Suppressor macrophage treated with lipopolysaccharide for 1 hour (primary cell): ENCODE data around the gene TRPV6.

Experiments
- DNase-seq, 3 donors: peaks; one replicate each; pipeline ENCODE4 v3.0.0-alpha.2; 2020 to 2022

Gene TRPV6

GRCh38 chr7:142882338-142882678, 3.2 kb downstream of the TRPV6 start:
- no peak for DNase-seq

DNA sequence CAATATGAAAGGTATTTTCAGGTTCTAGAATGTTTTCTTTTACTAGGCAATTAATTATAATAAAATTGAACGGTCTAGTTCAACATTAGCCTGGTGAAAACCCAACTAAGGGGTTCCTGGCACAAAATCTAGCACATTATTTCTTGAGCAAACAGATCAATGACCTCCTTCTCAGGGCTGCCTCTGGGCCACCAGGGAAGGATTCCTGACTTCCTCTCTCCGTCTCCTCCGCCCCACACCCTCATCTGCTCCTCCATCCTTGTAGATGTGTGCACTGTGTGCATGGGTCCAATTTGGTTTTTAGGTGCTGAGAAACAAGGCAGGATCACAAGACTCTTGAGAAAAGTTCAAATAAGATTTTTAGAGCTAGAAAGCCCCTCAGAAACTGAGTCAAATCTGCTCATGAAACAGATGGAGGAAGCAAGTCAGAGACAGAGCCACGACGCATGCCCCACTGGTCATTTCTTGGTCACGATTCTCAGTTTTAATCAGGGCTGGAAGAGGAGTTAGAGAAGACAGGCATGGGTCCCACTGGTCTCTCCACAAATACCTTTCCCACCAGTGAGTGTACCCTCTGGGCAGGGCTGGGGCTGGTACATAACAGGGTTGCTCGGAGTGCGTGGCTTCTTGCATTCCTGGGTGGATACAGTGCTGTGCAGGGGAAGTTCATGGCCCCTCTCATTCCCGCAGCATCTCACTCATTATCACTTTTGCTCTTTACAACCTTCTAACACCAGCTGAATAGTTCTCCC, 3.8 kb downstream of the TRPV6 start:
- DNase-seq = no peak

- peak; percentile 46 to 67 (median 66) for DNase-seq
Observed at GRCh38 chr7:142880876-142881505, 4.6 kb downstream of the TRPV6 start.

DNA sequence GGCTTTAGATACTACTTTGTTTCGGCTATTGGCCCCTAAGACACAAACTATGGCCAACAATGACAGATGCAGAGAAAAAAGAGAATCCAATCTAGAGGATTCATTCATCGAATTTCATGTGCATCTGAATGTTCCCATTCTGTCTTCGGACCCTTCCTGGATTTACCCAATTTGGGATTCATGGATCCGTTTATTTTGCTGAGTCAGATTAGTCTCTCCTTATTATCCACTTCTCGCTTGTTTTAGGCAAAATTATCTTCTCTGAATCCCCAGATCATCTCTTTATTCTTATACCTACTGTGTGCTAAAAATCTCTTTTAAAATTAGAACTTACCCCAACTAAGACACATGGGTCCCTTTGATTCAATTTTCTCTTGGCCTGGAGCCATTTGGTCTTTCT, 6.5 kb downstream of the TRPV6 start:
- DNase-seq = no peak

- DNase-seq = no peak
Observed at GRCh38 chr7:142878315-142878714, 7.2 kb downstream of the TRPV6 start.

DNA sequence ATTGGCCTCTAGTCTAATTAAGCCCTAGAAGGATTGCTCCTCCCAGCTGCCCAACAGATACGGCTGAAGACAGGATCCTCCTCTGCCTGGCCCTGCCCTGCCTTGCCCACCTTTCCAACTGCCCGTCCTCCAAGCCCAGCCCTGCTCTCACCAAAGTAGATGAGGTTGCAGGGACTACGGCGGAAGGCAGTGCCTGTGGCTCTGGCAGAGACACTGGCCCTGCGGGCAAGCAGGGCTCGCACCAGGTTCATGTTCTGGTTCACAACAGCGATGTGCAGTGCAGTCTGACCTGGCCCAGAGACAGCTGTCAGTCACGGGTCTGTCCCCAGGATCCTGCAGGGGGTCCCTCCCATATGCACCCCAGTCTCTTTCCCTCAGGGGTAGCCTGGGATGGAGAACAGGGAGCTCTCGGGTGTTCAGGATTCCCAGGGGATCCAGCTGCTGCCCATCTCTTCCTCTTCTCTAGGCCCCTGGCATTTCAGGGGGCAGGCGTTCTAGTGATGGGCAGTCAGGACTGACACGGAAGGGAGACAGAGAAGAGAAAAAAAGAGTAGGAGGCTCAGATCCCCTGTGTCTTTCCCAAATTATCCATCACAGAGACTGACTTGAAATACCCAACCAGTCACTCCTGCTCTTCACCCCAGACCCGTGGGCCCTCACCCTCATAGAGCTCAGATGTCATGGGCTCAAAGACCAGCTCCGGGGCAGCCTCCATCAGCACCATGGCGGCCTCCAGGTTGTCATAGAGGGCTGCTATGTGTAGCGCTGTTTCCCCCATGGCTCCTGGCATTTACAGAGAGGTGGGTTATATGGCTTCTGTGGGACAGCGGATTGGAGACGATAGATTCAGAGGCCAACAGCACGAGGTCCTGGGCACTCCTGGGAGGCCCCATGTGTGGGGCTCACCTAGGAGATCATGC, 8.3 kb downstream of the TRPV6 start:
- no peak for DNase-seq

DNA sequence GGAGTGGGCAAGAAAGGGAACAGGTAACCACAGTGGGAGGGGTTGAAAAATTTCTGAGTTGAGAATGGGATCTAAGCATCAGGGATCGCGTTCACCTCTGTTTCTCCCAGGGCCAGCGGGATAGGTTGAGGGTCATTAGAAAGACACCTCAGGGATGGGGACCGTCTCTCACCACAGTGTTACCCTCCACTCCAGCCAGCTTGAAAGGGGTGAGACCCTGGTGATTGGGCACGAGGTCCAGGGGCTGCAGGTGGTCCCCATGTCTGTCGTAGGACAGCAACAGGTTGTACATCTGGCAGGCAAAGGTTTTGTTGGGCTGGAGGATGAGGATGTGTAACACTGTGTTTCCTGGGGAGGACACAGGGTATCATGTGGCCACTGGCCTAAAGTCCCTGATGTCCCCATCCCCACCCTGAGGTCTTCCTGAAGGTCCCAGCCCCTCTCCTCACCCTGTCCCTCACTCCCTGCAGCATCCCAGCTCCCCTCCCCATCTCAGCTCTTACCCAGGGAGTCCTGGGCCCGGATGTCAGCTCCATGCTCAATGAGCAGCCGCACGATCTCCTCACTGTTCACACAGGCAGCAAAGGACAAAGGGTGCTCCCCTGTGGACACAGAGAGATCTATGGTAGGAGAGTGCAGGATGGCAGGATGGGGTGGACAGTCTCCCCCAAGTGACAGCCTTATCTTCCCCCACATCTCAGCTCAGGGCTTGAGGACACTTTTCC, 9.1 kb downstream of the TRPV6 start:
- no peak for DNase-seq

DNA sequence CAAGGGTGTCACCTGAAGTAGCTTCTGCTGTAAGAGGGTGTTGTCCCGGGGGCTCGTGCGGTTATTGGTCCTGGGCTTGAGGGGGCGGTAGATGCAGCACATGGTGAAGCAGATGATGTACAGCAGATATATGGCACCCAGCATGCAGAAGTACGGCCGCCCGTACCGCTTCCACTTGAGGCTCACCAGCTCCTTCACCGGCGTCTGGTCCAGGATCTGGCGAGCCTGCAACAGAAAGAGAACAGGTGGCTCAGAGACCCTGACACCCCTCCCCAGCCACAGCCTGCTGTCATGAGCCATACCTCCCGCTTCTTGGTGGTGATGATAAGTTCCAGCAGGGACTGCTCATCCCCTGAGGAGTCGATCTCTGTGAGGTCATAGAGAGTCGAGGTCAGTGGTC, 10.1 kb downstream of the TRPV6 start:
- DNase-seq = no peak

DNA sequence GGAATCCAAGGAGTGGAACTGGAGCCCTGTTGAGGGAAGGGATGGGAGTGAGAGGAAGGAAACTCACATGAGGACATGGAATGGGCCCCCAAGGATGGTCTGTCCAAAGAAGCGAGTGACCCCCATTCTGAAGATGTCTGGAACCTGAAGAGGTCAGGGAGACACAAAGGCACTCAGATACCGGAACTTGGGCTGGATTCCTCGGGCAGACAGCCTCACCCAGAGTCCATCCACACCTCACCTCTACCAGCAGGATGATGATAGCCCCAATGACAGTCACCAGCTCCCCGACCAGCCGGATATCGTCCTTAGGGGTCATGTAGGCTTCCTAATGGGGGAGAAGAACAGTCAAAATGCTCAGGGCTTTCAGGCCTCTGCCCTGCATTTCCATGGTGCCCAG, 10.7 kb downstream of the TRPV6 start:
- DNase-seq = no peak

- no peak for DNase-seq
Observed at GRCh38 chr7:142874409-142874808, 11.1 kb downstream of the TRPV6 start.

DNA sequence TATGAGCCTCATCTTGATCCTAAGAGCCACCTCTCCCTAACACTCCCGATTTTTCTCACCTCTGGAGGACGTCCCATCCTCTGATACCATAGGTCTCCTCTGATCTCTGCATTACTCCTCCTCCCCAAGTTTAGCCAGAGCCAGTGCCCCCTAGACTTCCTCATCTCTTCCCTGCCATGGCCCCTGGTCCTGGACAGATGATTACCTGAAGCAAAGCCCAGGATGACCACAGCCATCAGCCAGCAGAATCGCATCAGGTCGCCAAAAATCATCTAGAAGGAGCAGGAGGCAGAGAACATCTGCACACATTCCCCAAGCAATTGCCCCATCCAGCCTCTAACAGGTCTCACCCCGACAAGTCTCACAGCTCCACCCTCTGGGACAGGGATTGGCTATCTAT, 11.7 kb downstream of the TRPV6 start:
- DNase-seq = no peak

- peak; percentile 25 to 62 (median 46) for DNase-seq
Observed at GRCh38 chr7:142873281-142873784, 12.2 kb downstream of the TRPV6 start.

DNA sequence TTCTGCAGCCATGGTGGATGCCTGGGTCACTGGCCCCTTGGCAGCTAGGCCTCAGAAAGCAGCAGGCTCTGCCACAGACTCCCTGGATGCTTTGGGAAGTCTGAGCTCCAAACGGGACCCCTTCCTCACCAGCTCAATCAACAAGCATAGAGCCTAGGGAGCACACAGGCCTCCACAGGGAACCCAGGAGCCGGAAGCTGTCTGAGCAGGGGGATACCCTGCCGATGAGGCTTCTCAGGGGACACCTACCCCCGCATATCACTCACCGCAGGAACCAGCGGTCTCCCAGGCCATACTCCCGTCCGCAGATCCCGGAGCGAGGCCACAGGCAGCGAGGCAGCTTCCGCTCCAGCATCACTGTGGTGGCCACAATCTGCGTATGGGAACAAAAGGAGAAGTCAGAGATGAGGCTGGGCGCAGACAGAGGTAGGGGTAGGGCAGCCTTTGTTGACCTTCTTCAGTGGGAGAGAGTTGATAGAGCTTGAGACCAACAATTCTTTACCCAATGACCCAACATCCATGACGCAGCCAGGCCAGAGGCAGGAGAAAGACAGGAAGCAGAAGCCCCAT, 13.4 kb downstream of the TRPV6 start:
- DNase-seq = no peak

DNA sequence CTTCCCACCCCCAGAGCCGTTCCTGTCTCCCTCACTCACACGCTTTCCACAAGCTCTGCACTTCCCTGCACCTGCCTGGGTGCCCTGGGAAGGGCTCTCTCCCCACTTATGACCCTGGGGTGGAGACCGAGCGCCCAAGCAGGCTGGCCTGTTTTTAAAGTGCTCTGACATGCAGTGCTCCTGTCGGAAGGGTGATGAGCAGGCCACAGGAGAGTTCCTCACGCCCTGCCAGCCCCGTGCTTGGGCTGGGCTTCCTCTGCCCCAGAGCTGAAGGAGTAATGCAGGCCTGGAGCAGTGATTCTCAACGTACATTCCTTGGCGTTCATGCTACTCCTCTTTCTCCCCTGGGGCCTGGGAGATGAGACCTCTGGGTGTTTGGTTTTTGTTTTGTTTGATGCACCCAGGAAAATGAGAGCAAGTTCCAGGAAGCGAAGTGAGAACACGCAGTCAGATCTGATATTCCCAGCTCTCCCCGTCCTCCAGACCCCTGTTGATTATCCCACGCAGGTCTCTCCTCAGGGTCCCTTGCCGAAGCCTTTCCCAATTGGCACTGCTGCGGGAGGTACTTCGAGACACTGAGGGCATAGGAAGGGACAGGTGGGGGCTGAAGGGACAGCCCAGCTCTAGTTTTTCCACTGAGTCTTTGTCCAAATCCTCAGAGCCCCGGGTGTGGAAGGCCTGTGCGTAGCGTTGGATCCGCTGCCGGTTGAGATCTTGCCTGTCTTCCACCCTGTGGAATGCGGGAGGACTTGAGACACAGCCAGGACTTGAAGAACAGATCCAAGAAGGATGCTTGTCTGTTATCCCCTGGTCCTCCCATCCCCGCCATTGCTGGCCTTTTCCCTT, 14.1 kb downstream of the TRPV6 start:
- DNase-seq = no peak

GRCh38 chr7:142870566-142871259, 14.8 kb downstream of the TRPV6 start:
- DNase-seq = no peak

DNA sequence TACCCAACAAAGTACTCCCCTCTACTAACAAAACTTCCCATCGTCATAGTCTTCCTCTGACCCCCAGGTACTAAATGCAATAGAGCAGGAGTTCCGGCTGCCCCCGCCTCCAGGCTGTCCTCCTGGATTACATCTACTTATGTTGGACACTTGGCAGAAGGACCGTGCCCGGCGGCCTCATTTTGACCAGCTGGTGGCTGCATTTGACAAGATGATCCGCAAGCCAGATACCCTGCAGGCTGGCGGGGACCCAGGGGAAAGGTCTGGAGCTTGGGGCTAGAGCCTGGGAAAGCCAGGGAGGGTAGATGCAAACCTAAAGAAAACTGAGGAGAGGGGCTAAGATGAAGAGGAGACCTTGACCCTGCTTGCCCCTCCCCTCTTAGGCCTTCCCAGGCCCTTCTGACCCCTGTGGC, 15.4 kb downstream of the TRPV6 start:
- no peak for DNase-seq

DNA sequence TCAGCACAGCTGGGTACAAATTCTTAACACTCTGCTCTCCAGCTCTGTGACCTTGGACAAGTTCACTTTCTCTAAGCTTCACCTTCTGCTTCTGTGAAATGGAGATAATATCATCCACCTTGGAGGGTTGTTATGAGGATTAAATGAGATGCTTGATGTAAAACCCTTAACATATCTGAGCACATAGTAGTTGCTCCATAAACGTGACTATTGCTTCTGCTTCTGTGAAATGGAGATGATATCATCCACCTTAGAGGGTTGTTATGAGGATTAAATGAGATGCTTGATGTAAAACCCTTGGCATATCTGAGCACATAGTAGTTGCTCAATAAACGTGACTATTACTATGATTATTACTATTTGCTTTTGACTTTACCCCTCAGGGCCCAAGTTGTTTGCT, 16.1 kb downstream of the TRPV6 start:
- no peak for DNase-seq

GRCh38 chr7:142868986-142869415, 16.5 kb downstream of the TRPV6 start:
- DNase-seq = no peak

DNA sequence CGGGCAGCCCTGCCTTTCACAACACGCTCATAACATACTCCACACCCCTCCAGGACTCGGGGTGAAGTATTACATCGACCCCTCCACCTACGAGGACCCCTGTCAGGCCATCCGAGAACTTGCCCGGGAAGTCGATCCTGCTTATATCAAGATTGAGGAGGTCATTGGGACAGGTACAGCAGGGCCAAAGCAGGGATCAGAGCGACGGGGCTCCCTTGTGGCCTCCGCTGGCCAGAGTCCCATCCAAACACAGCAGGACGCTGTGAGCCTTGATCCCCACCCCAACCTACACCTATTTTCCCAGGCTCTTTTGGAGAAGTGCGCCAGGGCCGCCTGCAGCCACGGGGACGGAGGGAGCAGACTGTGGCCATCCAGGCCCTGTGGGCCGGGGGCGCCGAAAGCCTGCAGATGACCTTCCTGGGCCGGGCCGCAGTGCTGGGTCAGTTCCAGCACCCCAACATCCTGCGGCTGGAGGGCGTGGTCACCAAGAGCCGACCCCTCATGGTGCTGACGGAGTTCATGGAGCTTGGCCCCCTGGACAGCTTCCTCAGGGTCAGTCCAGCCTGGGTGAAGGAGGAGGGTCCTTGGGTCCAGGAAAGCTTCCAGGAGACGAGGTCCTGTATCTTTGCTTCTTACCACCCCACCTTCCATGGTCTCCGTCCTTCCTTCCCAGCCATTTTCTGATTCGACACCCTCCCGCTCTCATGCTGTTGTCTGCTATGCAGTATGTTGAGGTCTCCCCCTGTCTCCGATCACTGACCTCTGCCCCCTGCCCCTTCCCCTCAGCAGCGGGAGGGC, 17.2 kb downstream of the TRPV6 start:
- no peak for DNase-seq
